Liver (tissue), 9 donors: Measurements from ENCODE around the gene APOH. TPM values are rescaled to one million over a fixed set of nuclear protein-coding genes. Genes with fewer than 3 reads are reported as not detected.

ENCODE experiments used
- DNase-seq: peaks from one replicate; pipeline ENCODE4 v3.0.0-alpha.2; 2017; ENCODE audit warnings: low spot score
- H3K27ac ChIP-seq, 2 donors: one replicate each; pipeline ENCODE4 v1.7.0; 2013; ENCODE audit warnings: inconsistent platforms in 2 of 2, low read length in 2 of 2, control low read depth in 1 of 2, low read depth in 1 of 2, mild to moderate bottlenecking in 1 of 2
- H3K27me3 ChIP-seq, 4 donors: one replicate each; pipeline versions ENCODE4 v1.6.1 to v1.7.0; 2013; ENCODE audit warnings: low read length in 3 of 4, inconsistent platforms in 1 of 4, mild to moderate bottlenecking in 1 of 4, moderate library complexity in 1 of 4; ENCODE audit not compliant: control insufficient read depth in 4 of 4, insufficient read depth in 4 of 4
- H3K36me3 ChIP-seq, 4 donors: one replicate each; pipeline versions ENCODE4 v1.6.1 to v1.7.0; 2013; ENCODE audit warnings: low read length in 3 of 4, mild to moderate bottlenecking in 3 of 4, low read depth in 1 of 4, moderate library complexity in 1 of 4; ENCODE audit not compliant: control insufficient read depth in 4 of 4, insufficient read depth in 3 of 4
- H3K4me1 ChIP-seq, 4 donors: one replicate each; pipeline versions ENCODE4 v1.6.1 to v1.7.0; 2013; ENCODE audit warnings: low read length in 3 of 4, mild to moderate bottlenecking in 3 of 4, moderate library complexity in 1 of 4; ENCODE audit not compliant: control insufficient read depth in 4 of 4, insufficient read depth in 4 of 4
- H3K4me3 ChIP-seq, 3 donors: one replicate each; pipeline versions ENCODE4 v1.6.1 to v1.7.0; 2013; ENCODE audit warnings: low read length in 3 of 3, control low read depth in 1 of 3, low read depth in 1 of 3, mild to moderate bottlenecking in 1 of 3
- H3K9ac ChIP-seq, 2 donors: one replicate each; pipeline ENCODE4 v1.7.0; 2013; ENCODE audit warnings: low read length in 2 of 2, mild to moderate bottlenecking in 2 of 2, moderate library complexity in 2 of 2, control low read depth in 1 of 2, low read depth in 1 of 2
- H3K9me3 ChIP-seq, 4 donors: one replicate each; pipeline versions ENCODE4 v1.6.1 to v1.7.0; 2013; ENCODE audit warnings: low read length in 3 of 4; ENCODE audit not compliant: control insufficient read depth in 4 of 4
- CTCF ChIP-seq: fragments of 150-350 bp; IDR thresholded peaks from 2 replicates; pipeline ENCODE4 v1.5.1; 2017; ENCODE audit warnings: improper control_type of control experiment, low read depth, low read length; ENCODE audit not compliant: missing input control
- EGR1 ChIP-seq, 2 donors: IDR thresholded peaks; 2 replicates each; pipeline ENCODE4 v1.6.1; 2016 to 2018; ENCODE audit warnings: antibody characterized with exemption in 2 of 2, low read depth in 2 of 2
- FOXA1 ChIP-seq: IDR thresholded peaks from 2 replicates; pipeline ENCODE4 v1.6.1; 2016; ENCODE audit warnings: antibody characterized with exemption
- FOXA2 ChIP-seq: IDR thresholded peaks from 2 replicates; pipeline ENCODE4 v1.6.1; 2016; ENCODE audit warnings: antibody characterized with exemption
- GABPA ChIP-seq, 2 donors: IDR thresholded peaks in 1 of 2; conservative IDR thresholded peaks in 1 of 2; 2 replicates each; pipeline ENCODE4 v1.6.1; 2016; ENCODE audit warnings: antibody characterized with exemption in 2 of 2, mild to moderate bottlenecking in 1 of 2, moderate library complexity in 1 of 2
- HNF4A ChIP-seq, 2 donors: conservative IDR thresholded peaks; 2 replicates each; pipeline ENCODE4 v1.6.1; 2016; ENCODE audit warnings: antibody characterized with exemption in 2 of 2, mild to moderate bottlenecking in 2 of 2
- HNF4G ChIP-seq: IDR thresholded peaks from 2 replicates; pipeline ENCODE4 v1.6.1; 2016; ENCODE audit warnings: antibody characterized with exemption
- JUND ChIP-seq, 2 donors: IDR thresholded peaks; 2 replicates each; pipeline ENCODE4 v1.6.1; 2016; ENCODE audit warnings: antibody characterized with exemption in 2 of 2
- NR2F2 ChIP-seq: IDR thresholded peaks from 2 replicates; pipeline ENCODE4 v1.6.1; 2016; ENCODE audit warnings: antibody characterized with exemption
- RAD21 ChIP-seq, 2 donors: IDR thresholded peaks; 2 replicates each; pipeline ENCODE4 v1.6.1; 2016; ENCODE audit warnings: antibody characterized with exemption in 2 of 2, mild to moderate bottlenecking in 2 of 2
- RXRA ChIP-seq, 2 donors: IDR thresholded peaks; 2 replicates each; pipeline ENCODE4 v1.6.1; 2017 to 2018; ENCODE audit warnings: antibody characterized with exemption in 2 of 2, mild to moderate bottlenecking in 1 of 2
- TAF1 ChIP-seq: conservative IDR thresholded peaks from 2 replicates; pipeline ENCODE4 v1.6.1; 2016; ENCODE audit warnings: antibody characterized with exemption, mild to moderate bottlenecking
- YY1 ChIP-seq: IDR thresholded peaks from 2 replicates; pipeline ENCODE4 v1.6.1; 2016; ENCODE audit warnings: antibody characterized with exemption, mild to moderate bottlenecking
- ZBTB33 ChIP-seq: IDR thresholded peaks from 2 replicates; pipeline ENCODE4 v1.6.1; 2016; ENCODE audit warnings: antibody characterized with exemption
- WGBS: extraction: QIAGEN DNeasy Blood & Tissue Kit; methylation state at CpG from one replicate; pipeline ENCODE4 v1.1.7; 2013; 5-methylcytosine and 5-hydroxymethylcytosine counted together
- polyA plus RNA-seq, 2 donors: library from polyadenylated mRNA; stranded (reverse) in 1 of 2; unstranded in 1 of 2; fragments of 200-250 nt in 1 of 2; fragments of >200 nt in 1 of 2; fragmentation: Nextera tagmentation in 1 of 2; extraction: Ambion mirVana in 1 of 2; gene quantifications; one replicate each; pipeline versions ENCODE4 v1.2.1 to v1.2.3, GENCODE V29; 2013 to 2015
- total RNA-seq, 2 donors: library from RNA; depleted of rRNA; stranded (reverse); fragments of >200 nt; gene quantifications; one replicate each; pipeline ENCODE4 v1.2.3, GENCODE V29; 2014
- TF ChIP-seq, protein P1 (sequence below): IDR thresholded peaks from 2 replicates; pipeline ENCODE4 v1.6.1; 2016; ENCODE audit warnings: antibody characterized with exemption, mild to moderate bottlenecking
- TF ChIP-seq, protein P2 (sequence below): IDR thresholded peaks from 2 replicates; pipeline ENCODE4 v1.6.1; 2016; ENCODE audit warnings: antibody characterized with exemption
- TF ChIP-seq, protein P3 (sequence below): IDR thresholded peaks from 2 replicates; pipeline ENCODE4 v1.6.1; 2016; ENCODE audit warnings: antibody characterized with exemption
- donor health status: healthy.
- donor health status: healthy.
- donor health status: healthy.
- donor health status: healthy.
- donor health status: healthy.

The APOH gene
- total and polyA plus RNA-seq, 4 donors = 2,858 to 7,307 (median 5,841) TPM

DNA sequence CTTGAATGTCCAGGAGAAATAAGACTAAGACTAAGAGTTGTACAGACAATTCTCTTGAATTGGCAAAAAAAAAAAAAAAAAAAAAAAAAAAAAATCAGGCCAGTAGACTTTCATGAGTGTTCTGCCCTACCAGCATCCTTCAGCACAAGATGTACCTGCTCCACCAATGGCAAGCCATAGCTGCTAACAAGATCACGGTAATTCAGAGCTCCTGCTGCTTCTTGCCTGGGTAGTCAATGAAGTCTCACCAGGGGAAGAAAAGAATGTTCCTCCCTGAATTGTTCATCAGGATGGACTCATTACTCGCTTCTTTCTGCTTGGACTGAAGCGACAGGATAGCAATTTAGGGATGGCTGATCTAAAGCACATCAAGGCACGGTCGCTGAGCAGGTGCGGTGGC is 31.1 kb upstream of the APOH start:
- 94% methylated on average over 6 of the region's 6 CpGs for WGBS
- Histone ChIP-seq H3K27ac (no peak overlapping the region), H3K4me3 (no peak overlapping the region), H3K9me3 (no peaks in the 10 kb centered on the region), H3K9ac (no peak overlapping the region), H3K27me3 (no peaks in the 10 kb centered on the region), H3K4me1 (peaks cover 0 to under 1% (median 0%) of the 10 kb centered on the region in 4 donors), H3K36me3 (no peaks in the 10 kb centered on the region)
- DNase-seq = no peak
- TF ChIP-seq JUND (IDR thresholded peaks at IDR 0.05) (no peak), HNF4G (no peak), FOXA2 (no peak), EGR1 (IDR thresholded peaks at IDR 0.05; ENCODE audit: low read depth in 2 of 2) (no peak), CTCF (no peak), RXRA (IDR thresholded peaks at IDR 0.05) (no peak), ZBTB33 (no peak), NR2F2 (no peak), GABPA (IDR thresholded peaks at IDR 0.05 in 1 of 2, conservative IDR thresholded peaks at IDR 0.05 in 1 of 2) (no peak), YY1 (no peak), TAF1 (no peak), FOXA1 (no peak), HNF4A (conservative IDR thresholded peaks at IDR 0.05) (no peak), RAD21 (IDR thresholded peaks at IDR 0.05) (no peak)
- TF ChIP-seq, protein P1, sequence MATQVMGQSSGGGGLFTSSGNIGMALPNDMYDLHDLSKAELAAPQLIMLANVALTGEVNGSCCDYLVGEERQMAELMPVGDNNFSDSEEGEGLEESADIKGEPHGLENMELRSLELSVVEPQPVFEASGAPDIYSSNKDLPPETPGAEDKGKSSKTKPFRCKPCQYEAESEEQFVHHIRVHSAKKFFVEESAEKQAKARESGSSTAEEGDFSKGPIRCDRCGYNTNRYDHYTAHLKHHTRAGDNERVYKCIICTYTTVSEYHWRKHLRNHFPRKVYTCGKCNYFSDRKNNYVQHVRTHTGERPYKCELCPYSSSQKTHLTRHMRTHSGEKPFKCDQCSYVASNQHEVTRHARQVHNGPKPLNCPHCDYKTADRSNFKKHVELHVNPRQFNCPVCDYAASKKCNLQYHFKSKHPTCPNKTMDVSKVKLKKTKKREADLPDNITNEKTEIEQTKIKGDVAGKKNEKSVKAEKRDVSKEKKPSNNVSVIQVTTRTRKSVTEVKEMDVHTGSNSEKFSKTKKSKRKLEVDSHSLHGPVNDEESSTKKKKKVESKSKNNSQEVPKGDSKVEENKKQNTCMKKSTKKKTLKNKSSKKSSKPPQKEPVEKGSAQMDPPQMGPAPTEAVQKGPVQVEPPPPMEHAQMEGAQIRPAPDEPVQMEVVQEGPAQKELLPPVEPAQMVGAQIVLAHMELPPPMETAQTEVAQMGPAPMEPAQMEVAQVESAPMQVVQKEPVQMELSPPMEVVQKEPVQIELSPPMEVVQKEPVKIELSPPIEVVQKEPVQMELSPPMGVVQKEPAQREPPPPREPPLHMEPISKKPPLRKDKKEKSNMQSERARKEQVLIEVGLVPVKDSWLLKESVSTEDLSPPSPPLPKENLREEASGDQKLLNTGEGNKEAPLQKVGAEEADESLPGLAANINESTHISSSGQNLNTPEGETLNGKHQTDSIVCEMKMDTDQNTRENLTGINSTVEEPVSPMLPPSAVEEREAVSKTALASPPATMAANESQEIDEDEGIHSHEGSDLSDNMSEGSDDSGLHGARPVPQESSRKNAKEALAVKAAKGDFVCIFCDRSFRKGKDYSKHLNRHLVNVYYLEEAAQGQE = no peak
- TF ChIP-seq, protein P2, sequence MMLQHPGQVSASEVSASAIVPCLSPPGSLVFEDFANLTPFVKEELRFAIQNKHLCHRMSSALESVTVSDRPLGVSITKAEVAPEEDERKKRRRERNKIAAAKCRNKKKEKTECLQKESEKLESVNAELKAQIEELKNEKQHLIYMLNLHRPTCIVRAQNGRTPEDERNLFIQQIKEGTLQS = no peak
- TF ChIP-seq, protein P3, sequence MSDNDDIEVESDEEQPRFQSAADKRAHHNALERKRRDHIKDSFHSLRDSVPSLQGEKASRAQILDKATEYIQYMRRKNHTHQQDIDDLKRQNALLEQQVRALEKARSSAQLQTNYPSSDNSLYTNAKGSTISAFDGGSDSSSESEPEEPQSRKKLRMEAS = no peak

GRCh38 chr17:66255527-66255971 is 26.3 kb upstream of the APOH start:
- H3K27ac ChIP-seq = no peak overlapping the region
- H3K36me3 ChIP-seq = no peaks in the 10 kb centered on the region
- H3K9ac ChIP-seq = no peak overlapping the region
- DNase-seq = no peak
- H3K4me3 ChIP-seq = no peak overlapping the region
- WGBS = 71% methylated on average over 3 of the region's 3 CpGs
- H3K4me1 ChIP-seq = peaks cover 0 to 3% (median 0%) of the 10 kb centered on the region in 4 donors
- no peaks in the 10 kb centered on the region for H3K9me3 ChIP-seq
- no peaks in the 10 kb centered on the region for H3K27me3 ChIP-seq
- TF ChIP-seq HNF4G (no peak), FOXA1 (no peak), HNF4A (conservative IDR thresholded peaks at IDR 0.05) (no peak), RXRA (IDR thresholded peaks at IDR 0.05) (no peak), EGR1 (IDR thresholded peaks at IDR 0.05; ENCODE audit: low read depth in 2 of 2) (no peak), RAD21 (IDR thresholded peaks at IDR 0.05) (no peak), CTCF (no peak)
- TF ChIP-seq, protein P2 = no peak
- TF ChIP-seq, protein P1 = no peak
- TF ChIP-seq, protein P3 = no peak
